Neural progenitor cell (in vitro differentiated cells): ENCODE results near the gene STK38L. TPM values are rescaled to one million over a fixed set of nuclear protein-coding genes. Genes with fewer than 3 reads are reported as not detected.

ENCODE experiments used
- DNase-seq: peaks from one replicate; pipeline ENCODE4 v3.0.0-alpha.2; 2016; ENCODE audit warnings: low spot score
- H2AFZ ChIP-seq: fragments of 200-600 bp; sonication (generic); replicated peaks from 2 replicates; pipeline ENCODE4 v1.6.1; 2016; ENCODE audit warnings: antibody characterized with exemption
- H3F3A ChIP-seq: fragments of 200-600 bp; sonication (generic); 2 replicates; pipeline ENCODE4 v1.6.1; 2016; ENCODE audit warnings: antibody characterized with exemption, low read depth
- H3K27ac ChIP-seq: fragments of 200-600 bp; sonication (generic); 2 replicates; pipeline ENCODE4 v1.5.1; 2016; ENCODE audit warnings: mild to moderate bottlenecking
- H3K27me3 ChIP-seq: fragments of 200-600 bp; sonication (generic); 2 replicates; pipeline ENCODE4 v1.6.1; 2016; ENCODE audit warnings: mild to moderate bottlenecking, moderate library complexity
- H3K36me3 ChIP-seq: fragments of 200-600 bp; sonication (generic); 2 replicates; pipeline ENCODE4 v1.5.1; 2016
- H3K4me1 ChIP-seq: fragments of 200-600 bp; sonication (generic); 2 replicates; pipeline ENCODE4 v1.6.1; 2016; ENCODE audit warnings: mixed run types
- H3K4me2 ChIP-seq: fragments of 200-600 bp; sonication (generic); 2 replicates; pipeline ENCODE4 v1.6.1; 2016
- H3K4me3 ChIP-seq: fragments of 200-600 bp; sonication (generic); 2 replicates; pipeline ENCODE4 v1.5.1; 2016
- H3K79me2 ChIP-seq: fragments of 200-600 bp; sonication (generic); 2 replicates; pipeline ENCODE4 v1.6.1; 2016; ENCODE audit warnings: low read depth
- H3K9ac ChIP-seq: fragments of 200-600 bp; sonication (generic); 2 replicates; pipeline ENCODE4 v1.6.1; 2016
- H3K9me3 ChIP-seq: fragments of 200-600 bp; sonication (generic); 2 replicates; pipeline ENCODE4 v1.5.1; 2016; ENCODE audit warnings: low read depth
- H4K20me1 ChIP-seq: fragments of 200-600 bp; sonication (generic); 2 replicates; pipeline ENCODE4 v1.6.1; 2016; ENCODE audit warnings: low read depth
- H3K27ac Mint-ChIP-seq: 3 replicates; pipeline ENCODE4 v1.8.0; 2021; ENCODE audit warnings: mixed read lengths
- H3K27me3 Mint-ChIP-seq: 2 replicates; pipeline ENCODE4 v1.8.0; 2022; ENCODE audit warnings: low read depth, mild to moderate bottlenecking, inconsistent platforms, moderate library complexity, mixed read lengths; ENCODE audit not compliant: insufficient read depth
- H3K36me3 Mint-ChIP-seq: 3 replicates; pipeline ENCODE4 v1.8.0; 2021; ENCODE audit warnings: mixed read lengths
- H3K4me1 Mint-ChIP-seq: 3 replicates; pipeline ENCODE4 v1.8.0; 2021; ENCODE audit warnings: mixed read lengths
- H3K4me3 Mint-ChIP-seq: 3 replicates; pipeline ENCODE4 v1.8.0; 2021; ENCODE audit warnings: mild to moderate bottlenecking, moderate library complexity, mixed read lengths
- H3K9me3 Mint-ChIP-seq: 3 replicates; pipeline ENCODE4 v1.8.0; 2020; ENCODE audit warnings: mixed read lengths
- CTCF ChIP-seq: fragments of 200-600 bp; sonication (generic); IDR thresholded peaks from 2 replicates; pipeline ENCODE4 v1.5.1; 2017; ENCODE audit warnings: antibody characterized with exemption, mild to moderate bottlenecking
- EZH2 ChIP-seq: fragments of 200-600 bp; sonication (generic); IDR thresholded peaks from 2 replicates; pipeline ENCODE4 v1.6.1; 2017; ENCODE audit warnings: antibody characterized with exemption, mild to moderate bottlenecking, moderate library complexity
- EZH2phosphoT487 ChIP-seq: fragments of 200-600 bp; sonication (generic); IDR thresholded peaks from 2 replicates; pipeline ENCODE4 v1.6.1; 2017; ENCODE audit warnings: antibody characterized with exemption
- total RNA-seq: library from RNA; depleted of rRNA; stranded (reverse); fragments of >200 nt; gene quantifications from 2 replicates; pipeline ENCODE4 v1.2.3, GENCODE V29; 2015; ENCODE audit warnings: low replicate concordance

Gene STK38L
- total RNA-seq, 1 donor from 2014 or later: 62.6 TPM

GRCh38 chr12:27276275-27276674 is 32.2 kb downstream of the STK38L start:
- Mint-ChIP-seq H3K9me3 (no peaks in the 10 kb centered on the region), H3K36me3 (peaks cover 7% of the 10 kb centered on the region), H3K4me1 (peaks cover 14% of the 10 kb centered on the region), H3K27me3 (no peaks in the 10 kb centered on the region), H3K4me3 (no peak overlapping the region), H3K27ac (peak overlapping the region; percentile 0)
- peak; percentile 50 for DNase-seq
- Histone ChIP-seq H3K9me3 (no peaks in the 10 kb centered on the region), H3K36me3 (no peaks in the 10 kb centered on the region), H2AFZ (no peak overlapping the region), H3K4me2 (peak overlapping the region; percentile 41), H3K27me3 (no peaks in the 10 kb centered on the region), H3K9ac (no peak overlapping the region), H4K20me1 (peaks cover 8% of the 10 kb centered on the region), H3K4me3 (no peak overlapping the region), H3K4me1 (peaks cover 22% of the 10 kb centered on the region), H3F3A (no peaks in the 10 kb centered on the region), H3K27ac (peak overlapping the region; percentile 16), H3K79me2 (peaks cover 64% of the 10 kb centered on the region)
- TF ChIP-seq EZH2phosphoT487 (no peak), EZH2 (no peak), CTCF (no peak)

DNA sequence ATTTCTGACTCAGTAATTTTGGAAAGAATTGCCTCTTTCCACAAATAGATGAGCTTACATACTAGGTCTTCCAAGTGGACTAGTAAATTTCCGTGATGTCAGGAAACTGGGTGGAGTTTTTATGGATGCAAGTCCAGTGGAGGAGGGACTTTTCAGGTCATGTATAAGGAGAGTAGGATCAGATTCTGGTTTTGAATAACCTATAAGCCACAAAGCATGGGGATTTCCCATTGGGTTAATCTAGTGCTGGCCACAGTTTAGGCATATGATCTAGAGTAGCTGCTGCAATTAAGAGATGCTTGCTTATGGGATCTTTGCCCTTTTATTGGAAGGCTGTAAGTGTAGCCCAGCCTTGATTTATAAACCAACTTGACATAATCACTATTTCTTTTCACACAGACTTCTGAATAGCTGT is 33.8 kb downstream of the STK38L start:
- peaks cover 53% of the 10 kb centered on the region for H3K79me2 ChIP-seq
- H3F3A ChIP-seq: no peaks in the 10 kb centered on the region
- Mint-ChIP-seq H3K27me3 (no peaks in the 10 kb centered on the region), H3K4me3 (no peak overlapping the region), H3K36me3 (peaks cover 5% of the 10 kb centered on the region), H3K9me3 (no peaks in the 10 kb centered on the region), H3K27ac (no peak overlapping the region), H3K4me1 (peaks cover 11% of the 10 kb centered on the region)
- no peak for DNase-seq
- no peak overlapping the region for H3K9ac ChIP-seq
- no peak overlapping the region for H3K4me2 ChIP-seq
- peaks cover 22% of the 10 kb centered on the region for H3K4me1 ChIP-seq
- H3K27me3 ChIP-seq: no peaks in the 10 kb centered on the region
- TF ChIP-seq EZH2 (no peak), EZH2phosphoT487 (no peak), CTCF (no peak)
- H3K4me3 ChIP-seq: no peak overlapping the region
- H3K36me3 ChIP-seq: no peaks in the 10 kb centered on the region
- no peaks in the 10 kb centered on the region for H3K9me3 ChIP-seq
- peaks cover 8% of the 10 kb centered on the region for H4K20me1 ChIP-seq
- no peak overlapping the region for H2AFZ ChIP-seq
- no peak overlapping the region for H3K27ac ChIP-seq

- H4K20me1 ChIP-seq: peaks cover 8% of the 10 kb centered on the region
- peaks cover 34% of the 10 kb centered on the region for H3K79me2 ChIP-seq
- H3K4me1 ChIP-seq: peaks cover 22% of the 10 kb centered on the region
- H3K9ac ChIP-seq: no peak overlapping the region
- H3K4me2 ChIP-seq: no peak overlapping the region
- Mint-ChIP-seq H3K9me3 (no peaks in the 10 kb centered on the region), H3K27ac (no peak overlapping the region), H3K36me3 (peaks cover 5% of the 10 kb centered on the region), H3K4me1 (peaks cover 17% of the 10 kb centered on the region), H3K27me3 (no peaks in the 10 kb centered on the region), H3K4me3 (no peak overlapping the region)
- no peak overlapping the region for H3K4me3 ChIP-seq
- no peaks in the 10 kb centered on the region for H3F3A ChIP-seq
- no peaks in the 10 kb centered on the region for H3K27me3 ChIP-seq
- H3K27ac ChIP-seq: no peak overlapping the region
- no peak for TF ChIP-seq EZH2
- no peak for TF ChIP-seq CTCF
- no peaks in the 10 kb centered on the region for H3K36me3 ChIP-seq
- no peak for DNase-seq
- no peaks in the 10 kb centered on the region for H3K9me3 ChIP-seq
- H2AFZ ChIP-seq: no peak overlapping the region
Measured at GRCh38 chr12:27279826-27280225, 35.7 kb downstream of the STK38L start.
